ENCODE data around the gene WSCD2.

GRCh38 chr12:108297895-108298760 lies 169.0 kb downstream of the WSCD2 start:
- TF ChIP-seq, protein P1, sequence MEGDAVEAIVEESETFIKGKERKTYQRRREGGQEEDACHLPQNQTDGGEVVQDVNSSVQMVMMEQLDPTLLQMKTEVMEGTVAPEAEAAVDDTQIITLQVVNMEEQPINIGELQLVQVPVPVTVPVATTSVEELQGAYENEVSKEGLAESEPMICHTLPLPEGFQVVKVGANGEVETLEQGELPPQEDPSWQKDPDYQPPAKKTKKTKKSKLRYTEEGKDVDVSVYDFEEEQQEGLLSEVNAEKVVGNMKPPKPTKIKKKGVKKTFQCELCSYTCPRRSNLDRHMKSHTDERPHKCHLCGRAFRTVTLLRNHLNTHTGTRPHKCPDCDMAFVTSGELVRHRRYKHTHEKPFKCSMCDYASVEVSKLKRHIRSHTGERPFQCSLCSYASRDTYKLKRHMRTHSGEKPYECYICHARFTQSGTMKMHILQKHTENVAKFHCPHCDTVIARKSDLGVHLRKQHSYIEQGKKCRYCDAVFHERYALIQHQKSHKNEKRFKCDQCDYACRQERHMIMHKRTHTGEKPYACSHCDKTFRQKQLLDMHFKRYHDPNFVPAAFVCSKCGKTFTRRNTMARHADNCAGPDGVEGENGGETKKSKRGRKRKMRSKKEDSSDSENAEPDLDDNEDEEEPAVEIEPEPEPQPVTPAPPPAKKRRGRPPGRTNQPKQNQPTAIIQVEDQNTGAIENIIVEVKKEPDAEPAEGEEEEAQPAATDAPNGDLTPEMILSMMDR (optimal IDR thresholded peaks at IDR 0.05 in 1 of 3, IDR thresholded peaks at IDR 0.05 in 1 of 3, conservative IDR thresholded peaks at IDR 0.05 in 1 of 3; ENCODE audit: extremely low read depth in 1 of 3, insufficient read depth in 2 of 3, low read length in 3 of 3) = no peak
- no peak for TF ChIP-seq EZH2 (IDR thresholded peaks at IDR 0.05; ENCODE audit: low read length)
